Measurements from ENCODE around the gene IDUA.

DNA sequence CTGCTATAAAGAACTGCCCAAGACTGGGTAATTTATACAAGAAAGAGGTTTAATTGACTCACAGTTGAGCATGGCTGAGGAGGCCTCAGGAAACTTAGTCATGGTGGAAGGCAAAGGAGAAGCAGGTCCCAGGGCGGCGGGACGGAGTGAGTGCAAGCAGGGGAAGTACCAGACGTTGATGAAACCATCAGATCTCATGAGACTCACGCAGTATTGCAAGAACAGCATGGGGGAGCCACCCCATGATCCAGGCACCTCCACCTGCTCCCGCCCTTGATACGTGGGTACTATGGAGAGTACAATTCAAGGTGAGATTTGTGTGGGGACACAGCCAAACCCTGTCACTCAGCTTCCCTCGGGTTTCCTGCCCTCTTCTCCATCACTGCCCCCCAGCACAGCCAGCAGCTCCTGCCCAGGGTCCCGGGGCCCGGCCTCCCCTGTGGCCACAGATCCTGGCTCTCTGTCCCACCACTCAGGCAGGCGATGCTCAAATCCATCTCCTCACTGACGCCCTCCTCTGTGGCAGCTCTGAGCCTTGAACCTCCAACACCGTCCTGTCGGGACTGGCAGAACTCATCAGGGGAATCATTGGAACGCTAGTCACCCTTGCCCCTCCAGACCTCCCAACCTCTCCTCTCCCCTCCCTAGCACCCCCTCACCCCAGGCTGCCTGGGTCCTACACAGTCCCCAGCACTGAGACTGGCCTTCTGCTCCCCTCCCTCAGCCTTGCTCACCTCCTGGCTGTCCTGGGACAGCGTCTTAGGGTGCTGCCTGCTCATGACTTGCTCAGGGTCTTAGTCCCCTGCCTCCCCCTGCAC, 62.1 kb downstream of the IDUA start:
- TF ChIP-seq GATA2 (IDR thresholded peaks at IDR 0.05; ENCODE audit: low read depth, low read length) (no peak), GATA3 (IDR thresholded peaks at IDR 0.05; ENCODE audit: low read depth, low read length) (no peak)

All from SH-SY5Y (cell line).